Measurements from ENCODE around the gene TRAF1.

GRCh38 chr9:120947222-120947621, 20.6 kb upstream of the TRAF1 start:
- TF ChIP-seq CTCF (conservative IDR thresholded peaks at IDR 0.05; ENCODE audit: low read length) (no peak), EZH2phosphoT487 (IDR thresholded peaks at IDR 0.05; ENCODE audit: borderline replicate concordance) (no peak)
